GM04503 (cell line): ENCODE measurements around the gene EHMT2.
"Not testable (repeated sequence)": the region's sequence is repeated elsewhere in the genome, so short reads cannot be mapped to it uniquely, and the experiment has no call there.

Experiments
- DNase-seq: peaks from one replicate; pipeline ENCODE4 v3.0.0-alpha.2; 2012; ENCODE audit warnings: low read depth

The EHMT2 gene

DNA sequence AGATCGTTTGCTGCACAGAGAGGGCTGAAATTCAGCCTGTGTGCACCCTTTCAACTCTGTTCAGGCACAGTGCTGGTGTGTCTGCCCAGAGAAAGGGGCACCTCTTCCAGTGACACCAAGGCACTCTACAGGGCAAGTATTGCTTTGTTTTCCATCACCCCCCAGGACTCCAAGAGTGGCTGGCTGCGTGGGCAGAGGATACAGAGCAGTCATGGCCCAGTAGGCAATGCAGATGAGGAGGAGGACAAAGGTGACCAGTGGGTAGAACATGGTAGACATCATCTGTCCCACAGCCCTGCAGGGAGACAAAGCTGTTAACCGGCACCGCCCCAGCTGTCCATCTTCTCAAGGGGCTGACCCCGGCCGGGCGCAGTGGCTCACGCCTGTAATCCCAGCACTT is 28.2 kb downstream of the EHMT2 start:
- DNase-seq, result no peak

DNA sequence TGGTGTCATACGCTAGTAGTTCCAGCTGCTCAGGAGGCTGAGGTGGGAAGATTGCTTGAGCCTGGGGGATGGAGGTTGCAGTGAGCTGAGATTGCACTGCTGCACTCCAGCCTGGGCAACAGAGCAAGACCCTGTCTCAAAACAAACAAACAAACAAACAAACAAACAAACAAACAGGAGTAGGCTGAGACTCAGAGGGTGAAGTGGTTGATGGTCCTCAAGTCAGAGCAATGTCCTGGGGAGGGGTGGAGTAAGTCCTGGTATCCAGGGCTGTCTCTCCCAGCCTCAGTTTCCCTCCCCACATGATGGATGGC is 28.9 kb downstream of the EHMT2 start:
- not testable (repeated sequence) for DNase-seq

DNA sequence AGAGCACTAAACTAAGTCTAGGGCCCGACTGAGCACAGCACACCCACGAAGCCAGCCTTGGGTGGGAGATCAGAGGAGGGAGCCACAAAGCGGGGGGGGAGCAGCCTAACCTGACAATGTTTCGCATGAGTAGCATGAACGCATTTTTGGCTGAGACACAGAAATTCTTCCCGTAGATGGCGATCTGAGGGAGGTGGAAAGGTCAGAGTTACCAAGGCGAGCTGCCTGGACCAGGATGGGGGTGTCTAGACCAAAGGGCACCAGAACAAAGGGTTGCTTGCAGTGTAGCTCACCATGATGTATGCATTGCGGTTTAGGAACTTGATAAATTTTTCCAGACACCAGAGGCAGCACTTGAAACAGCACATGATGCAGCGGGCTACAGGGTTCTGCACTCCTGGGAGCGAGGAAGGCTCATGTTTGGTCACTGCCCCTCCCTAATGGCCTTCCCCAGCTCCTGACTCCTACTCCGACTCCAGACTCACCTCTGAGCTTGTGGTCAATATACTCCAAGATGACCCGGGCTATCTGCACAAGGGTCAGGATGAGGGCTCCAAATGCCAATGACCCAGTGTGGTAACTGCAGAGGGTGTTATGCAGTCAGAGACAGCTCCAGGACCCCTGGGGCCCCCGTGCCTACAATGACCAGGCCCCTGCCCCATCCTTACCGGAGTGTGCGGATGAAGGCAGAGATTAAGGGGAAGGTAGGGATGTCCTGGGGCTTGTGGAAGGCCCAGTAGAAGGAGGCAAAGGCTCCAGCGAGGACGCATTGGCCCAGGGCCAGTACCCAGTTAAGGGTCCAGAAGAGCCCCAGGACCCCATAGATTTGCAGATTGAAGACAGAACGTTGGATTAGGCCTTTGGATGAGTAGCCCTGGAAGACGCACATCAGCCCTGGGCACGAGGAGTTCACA is 32.0 kb downstream of the EHMT2 start:
- no peak for DNase-seq

GRCh38 chr6:31864818-31865204 is 32.7 kb downstream of the EHMT2 start:
- DNase-seq, result no peak

- not testable (repeated sequence) for DNase-seq
These were observed 33.4 kb downstream of the EHMT2 start for GRCh38 chr6:31864123-31864562.

DNA sequence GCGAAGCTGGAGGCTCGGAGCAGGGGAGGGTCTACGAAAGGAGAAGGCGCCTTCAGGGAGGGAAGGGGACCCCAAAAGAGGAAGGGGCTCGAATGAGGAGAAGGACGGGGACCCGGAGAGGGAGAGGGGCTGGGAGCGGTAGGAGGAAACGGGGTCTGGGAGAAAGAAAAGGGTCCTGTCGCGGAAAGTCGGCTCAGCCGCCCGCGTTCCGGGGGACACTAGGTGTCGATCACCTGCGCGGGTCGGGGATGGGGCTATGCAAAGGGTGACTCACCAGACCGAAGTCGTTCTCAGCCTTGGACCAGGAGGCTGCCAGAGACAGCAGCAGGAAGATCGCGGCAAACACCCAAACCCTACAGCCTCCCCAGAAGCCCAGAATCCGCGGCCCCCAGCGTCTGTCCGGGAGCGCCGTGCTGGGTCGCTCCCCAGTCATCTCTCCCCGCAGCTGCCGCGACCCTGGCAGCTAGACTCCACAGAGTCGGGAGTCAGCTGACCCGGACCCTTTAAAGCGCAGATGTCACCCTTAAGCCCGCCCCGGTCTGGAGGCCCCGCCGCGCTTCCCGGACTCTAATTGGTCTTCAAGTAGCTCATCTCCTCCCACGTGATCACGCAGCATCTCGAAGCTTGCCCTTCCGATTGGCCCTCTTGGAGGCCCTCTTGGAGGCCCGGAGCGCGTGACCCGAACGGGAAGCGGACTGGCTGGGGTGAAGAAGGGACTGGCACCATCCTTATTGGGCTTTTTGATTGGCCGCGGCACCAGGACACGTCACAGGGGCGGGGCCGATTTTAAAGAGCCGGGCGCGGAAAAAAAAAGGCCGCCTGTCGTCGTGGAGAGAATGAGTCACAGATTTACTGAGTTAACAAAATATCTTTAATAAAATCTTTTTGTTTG is 34.9 kb downstream of the EHMT2 start, which contains the start of gene NEU1:
TSS of gene NEU1 (minus strand) at position 478 of the 892 bp plus-strand sequence. CDS start at position 433, 45 bp downstream.
- peak; percentile 99 for DNase-seq

GRCh38 chr6:31861919-31862343 is 35.6 kb downstream of the EHMT2 start:
- no peak for DNase-seq

GRCh38 chr6:31861150-31861549 is 36.3 kb downstream of the EHMT2 start:
- no peak for DNase-seq

DNA sequence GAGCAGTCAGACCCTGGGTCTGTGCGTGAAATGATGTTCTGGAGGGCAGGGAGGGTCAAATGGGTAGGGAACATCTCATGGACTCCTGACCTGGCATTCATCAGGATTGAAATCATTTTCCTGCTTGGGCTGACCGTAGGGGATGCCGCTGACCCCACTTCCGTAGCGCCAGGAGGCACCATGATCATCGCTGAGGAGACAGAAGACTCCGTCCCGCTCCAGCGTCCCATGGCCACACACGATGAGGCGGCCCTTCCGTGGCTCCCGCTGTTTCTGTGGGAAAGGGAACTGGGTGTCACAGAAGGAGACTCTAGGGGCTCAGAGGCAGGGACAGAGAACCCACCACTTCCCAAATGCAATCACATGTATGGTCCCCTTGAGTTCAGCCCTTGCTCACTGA is 37.1 kb downstream of the EHMT2 start:
- DNase-seq, result no peak

DNA sequence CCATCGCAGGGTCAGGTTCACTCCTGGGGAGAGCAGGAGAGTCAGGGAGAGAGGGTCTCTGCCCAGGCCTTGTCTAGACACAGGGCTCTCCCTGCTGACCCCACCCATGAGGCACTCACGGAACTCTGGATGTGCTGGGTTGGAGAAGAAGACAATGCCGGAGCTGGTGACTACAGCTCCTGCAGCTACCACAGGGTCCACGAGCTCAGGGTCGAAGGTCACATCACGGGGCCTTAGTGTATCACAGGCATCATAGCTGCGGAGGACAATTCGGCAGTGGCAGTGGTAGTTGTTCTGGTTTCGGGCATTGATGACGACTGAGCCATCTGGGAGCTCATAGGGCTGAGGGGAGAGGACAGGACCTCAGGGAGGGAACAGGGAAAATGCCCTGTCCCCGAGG is 37.6 kb downstream of the EHMT2 start:
- DNase-seq, result no peak

GRCh38 chr6:31858707-31859106 is 38.8 kb downstream of the EHMT2 start:
- DNase-seq, result no peak

DNA sequence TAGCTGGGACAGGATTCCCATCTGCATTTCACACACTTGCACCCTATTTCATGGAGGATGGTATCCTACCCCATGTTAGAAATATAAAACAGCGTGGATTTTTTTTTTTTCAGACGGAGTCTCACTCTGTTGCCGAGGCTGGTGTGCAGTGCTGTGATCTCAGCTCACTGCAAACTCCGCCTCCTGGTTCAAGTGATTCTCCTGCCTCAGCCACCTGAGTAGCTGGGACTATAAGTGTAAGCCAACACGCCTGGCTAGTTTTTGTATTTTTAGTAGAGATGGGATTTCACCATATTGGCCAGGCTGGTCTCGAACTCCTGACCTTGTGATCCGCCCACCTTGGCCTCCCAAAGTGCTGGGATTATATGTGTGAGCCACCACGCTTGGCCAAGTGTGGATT is 39.7 kb downstream of the EHMT2 start:
- not testable (repeated sequence) for DNase-seq

GRCh38 chr6:31851980-31852718 is 45.3 kb downstream of the EHMT2 start:
- not testable (repeated sequence) for DNase-seq

DNA sequence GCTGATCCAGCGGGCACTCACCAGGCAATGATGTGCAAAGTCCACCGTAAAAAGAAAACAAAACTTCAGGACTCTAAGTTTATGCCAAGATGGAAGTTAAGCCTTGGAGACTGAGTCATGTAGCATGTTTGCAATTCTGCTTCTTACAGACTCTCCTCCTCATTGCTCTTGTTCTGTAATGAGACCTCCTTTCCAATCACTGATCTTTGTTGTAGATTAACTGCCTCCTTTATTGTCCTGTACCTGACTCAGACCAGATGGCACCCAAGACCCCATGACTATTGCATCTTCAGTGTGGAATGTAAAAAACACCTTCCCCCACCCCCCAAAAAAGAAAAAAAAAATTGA is 46.0 kb downstream of the EHMT2 start:
- no peak for DNase-seq

DNA sequence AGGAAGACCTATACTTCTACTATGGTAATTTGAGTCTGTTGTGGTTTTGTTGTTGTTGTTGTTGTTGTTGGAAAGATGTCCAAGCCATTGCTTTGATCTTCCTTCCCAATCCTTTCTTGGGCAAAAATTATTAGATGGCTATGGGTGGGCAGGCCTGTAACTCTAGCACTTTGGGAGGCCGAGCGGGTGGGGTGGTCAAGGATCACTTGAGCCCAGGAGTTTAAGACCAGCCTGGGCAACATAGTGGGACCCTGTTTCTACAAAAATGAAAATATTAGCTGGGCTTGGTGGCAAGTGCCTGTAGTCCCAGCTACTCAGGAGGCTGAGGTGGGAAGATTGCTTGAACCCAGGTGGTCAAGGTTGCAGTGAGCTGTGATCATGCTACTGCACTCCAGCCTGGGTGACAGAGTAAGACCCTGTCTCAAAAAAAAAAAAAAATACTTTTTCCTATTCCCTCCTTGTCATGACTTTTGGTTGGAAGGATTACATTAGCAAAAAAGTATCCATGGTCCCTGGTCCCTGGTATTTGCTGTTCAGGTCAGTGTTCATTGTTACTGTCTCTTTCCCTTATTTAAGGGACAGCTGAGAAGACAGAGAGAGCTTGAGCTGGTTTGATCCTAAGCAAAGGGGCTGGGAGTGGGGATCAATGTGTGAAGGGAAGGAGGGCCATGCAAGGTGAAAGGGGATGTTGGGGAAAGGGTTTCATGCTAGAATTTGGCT is 46.6 kb downstream of the EHMT2 start:
- DNase-seq, result no peak

DNA sequence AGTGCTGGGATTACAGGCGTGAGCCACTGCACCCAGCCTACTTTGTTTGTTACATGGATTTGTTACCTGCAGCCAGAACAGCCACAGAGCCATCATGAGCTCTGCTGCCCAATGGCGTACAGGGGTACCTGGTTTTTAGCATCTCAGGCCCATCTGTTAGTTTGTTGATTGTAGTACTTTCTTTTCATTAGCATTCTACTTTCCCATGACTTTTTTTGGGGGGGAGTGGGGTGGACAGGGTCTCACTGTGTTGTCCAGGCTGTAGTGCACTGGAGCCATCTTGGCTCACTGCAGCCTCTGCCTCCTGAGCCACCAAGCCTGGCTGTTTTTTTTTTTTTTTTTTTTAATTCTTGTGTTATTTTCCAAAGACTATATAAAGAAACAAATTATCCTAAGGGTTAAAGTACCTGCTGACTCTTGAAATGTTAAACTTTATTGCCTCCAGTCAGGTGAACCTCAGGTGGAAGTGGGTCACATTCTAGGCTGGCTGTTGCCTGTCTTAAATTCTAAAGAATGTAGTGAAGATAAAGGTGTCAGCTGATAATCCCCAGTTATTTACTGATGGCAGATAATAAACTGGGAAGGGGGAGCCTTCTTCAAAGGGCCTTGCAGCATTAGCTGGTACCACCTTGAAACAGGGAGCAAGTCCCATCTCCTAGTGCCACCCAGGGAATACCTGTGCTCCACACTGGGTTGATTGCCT is 50.1 kb downstream of the EHMT2 start:
- DNase-seq, result no peak

- no peak for DNase-seq
These were observed 53.0 kb downstream of the EHMT2 start for GRCh38 chr6:31844507-31844906.

DNA sequence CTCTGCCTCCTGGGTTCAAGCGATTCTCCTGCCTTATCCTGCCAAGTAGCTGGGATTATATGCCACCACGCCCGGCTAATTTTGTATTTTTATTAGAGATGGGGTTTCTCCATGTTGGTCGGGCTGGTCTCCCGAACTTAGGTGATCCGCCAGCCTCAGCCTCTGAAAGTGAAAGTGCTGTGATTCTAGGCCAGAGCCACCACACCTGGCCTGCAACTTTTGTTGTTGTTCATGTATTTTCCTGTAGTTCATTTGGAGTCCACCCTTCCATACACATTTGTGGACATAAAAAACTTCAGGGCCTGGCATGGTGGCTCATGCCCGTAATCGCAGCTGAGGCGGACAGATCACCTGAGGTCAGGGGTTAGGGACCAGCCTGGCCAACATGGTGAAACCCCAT is 55.4 kb downstream of the EHMT2 start:
- DNase-seq, result no peak

- DNase-seq, result not testable (repeated sequence)
These were observed 57.7 kb downstream of the EHMT2 start for GRCh38 chr6:31839779-31840126.

- no peak for DNase-seq
These were observed 58.5 kb downstream of the EHMT2 start for GRCh38 chr6:31838968-31839367.

DNA sequence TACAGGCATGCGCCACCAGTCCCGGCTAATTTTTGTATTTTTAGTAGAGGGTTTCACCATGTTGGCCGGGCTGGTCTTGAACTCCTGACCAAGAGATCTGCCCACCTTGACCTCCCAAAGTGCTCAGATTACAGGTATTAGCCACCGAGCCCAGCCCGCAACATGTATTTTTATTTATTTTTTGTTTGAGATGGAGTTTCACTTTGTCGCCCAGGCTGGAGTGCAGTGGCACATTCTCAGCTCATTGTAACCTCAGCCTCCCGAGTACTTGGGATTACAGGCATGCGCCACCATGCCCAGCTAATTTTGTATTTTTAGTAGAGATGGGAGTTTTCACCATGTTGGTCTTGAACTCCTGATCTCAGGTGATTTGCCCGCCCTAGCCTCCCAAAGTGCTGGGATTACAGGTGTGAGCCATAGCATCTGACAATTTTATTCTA is 59.4 kb downstream of the EHMT2 start:
- DNase-seq, result not testable (repeated sequence)
